Endothelial cell of umbilical vein (primary cell): ENCODE measurements around the gene CAMTA1. TPM values are rescaled to one million over a fixed set of nuclear protein-coding genes. Genes with fewer than 3 reads are reported as not detected.

ENCODE experiments used
- BruUV-seq: library from RNA; stranded (reverse); fragments of 400-500 nt; replicated peaks from 2 replicates; lab custom pipeline; 2021; lab: Mats Ljungman, UMichigan
- CTCF ChIA-PET: fragments of 300-600, 350-600 bp; sonication (Branson Sonifier 250); formaldehyde crosslinking; loops from one replicate; lab custom pipeline; 2021; ENCODE audit warnings: antibody characterized with exemption, inconsistent platforms; lab: Charles Lee
- POLR2A ChIA-PET: fragments of 300-600, 350-600 bp; sonication (Branson Sonifier 250); formaldehyde crosslinking; loops from one replicate; lab custom pipeline; 2021; ENCODE audit warnings: antibody characterized with exemption, inconsistent platforms; lab: Charles Lee
- DNase-seq: peaks from one replicate; pipeline ENCODE4 v3.0.0-alpha.2; 2011; ENCODE audit warnings: low read depth, low spot score
- FAIRE-seq: peaks from 2 replicates; lab custom pipeline; 2011; peaks lifted over from hg19 to GRCh38; lab: Jason Lieb, UNC
- H2AFZ ChIP-seq: 2 replicates; pipeline ENCODE4 v1.6.0; 2012; ENCODE audit warnings: low read depth, low read length, control low read depth, inconsistent platforms
- H3K27ac ChIP-seq: 2 replicates; pipeline ENCODE4 v1.5.1; 2011; ENCODE audit warnings: low read depth, mild to moderate bottlenecking, control low read depth, low read length, moderate library complexity; ENCODE audit not compliant: insufficient read depth
- H3K27me3 ChIP-seq, 2 experiments: 2 replicates each; pipeline versions ENCODE4 v1.6.0 to v1.6.1; 2011; ENCODE audit warnings: low read length in 2 of 2, mixed read lengths in 1 of 2; ENCODE audit not compliant: control insufficient read depth in 2 of 2, insufficient read depth in 2 of 2
- H3K36me3 ChIP-seq, 2 experiments: 2 replicates in 1 of 2; 3 replicates in 1 of 2; pipeline ENCODE4 v1.5.1; 2011; ENCODE audit warnings: low read length in 2 of 2, mild to moderate bottlenecking in 1 of 2, moderate library complexity in 1 of 2; ENCODE audit not compliant: control insufficient read depth in 2 of 2, insufficient read depth in 2 of 2; ENCODE audit errors: extremely low read depth in 1 of 2
- H3K4me1 ChIP-seq: 3 replicates; pipeline ENCODE4 v1.5.1; 2011; ENCODE audit warnings: mild to moderate bottlenecking, low read length; ENCODE audit not compliant: control insufficient read depth, insufficient read depth; ENCODE audit errors: extremely low read depth
- H3K4me2 ChIP-seq: 2 replicates; pipeline ENCODE4 v1.6.1; 2011; ENCODE audit warnings: low read length, control low read depth, mixed read lengths; ENCODE audit not compliant: insufficient read depth
- H3K4me3 ChIP-seq, 3 experiments: fragments of 200-600 bp in 1 of 3; sonication (generic), shearing (Covaris generic) in 1 of 3; replicated peaks in 1 of 3; 2 replicates each; pipeline ENCODE4 v1.5.1; 2011 to 2016; ENCODE audit warnings: control low read depth in 3 of 3, low read length in 3 of 3, mild to moderate bottlenecking in 2 of 3, inconsistent platforms in 1 of 3, low read depth in 1 of 3, moderate library complexity in 1 of 3; ENCODE audit not compliant: insufficient read depth in 1 of 3
- H3K79me2 ChIP-seq: 2 replicates; pipeline ENCODE4 v1.6.0; 2012; ENCODE audit warnings: low read length, inconsistent platforms; ENCODE audit not compliant: control insufficient read depth, insufficient read depth
- H3K9ac ChIP-seq: replicated peaks from 2 replicates; pipeline ENCODE3; 2011; ENCODE audit warnings: low read length, control low read depth; ENCODE audit not compliant: insufficient read depth; ENCODE audit errors: extremely low read depth
- H3K9me1 ChIP-seq: replicated peaks from 3 replicates; pipeline ENCODE4 v1.6.0; 2011; ENCODE audit warnings: mild to moderate bottlenecking, low read length; ENCODE audit not compliant: control insufficient read depth, insufficient read depth; ENCODE audit errors: extremely low read depth
- H3K9me3 ChIP-seq: replicated peaks from 2 replicates; pipeline ENCODE4 v1.5.1; 2012; ENCODE audit warnings: low read length, inconsistent platforms; ENCODE audit not compliant: control insufficient read depth, insufficient read depth
- H4K20me1 ChIP-seq: replicated peaks from 2 replicates; pipeline ENCODE3; 2011; ENCODE audit warnings: mild to moderate bottlenecking, low read length; ENCODE audit not compliant: control insufficient read depth, insufficient read depth; ENCODE audit errors: extremely low read depth
- EZH2 ChIP-seq: IDR thresholded peaks from 2 replicates; pipeline ENCODE4 v1.6.1; 2012; ENCODE audit warnings: borderline replicate concordance, low read depth, mild to moderate bottlenecking, moderate library complexity, low read length, inconsistent platforms; ENCODE audit not compliant: severe bottlenecking
- FOS ChIP-seq: IDR thresholded peaks from 2 replicates; pipeline ENCODE4 v1.6.1; 2011; ENCODE audit warnings: mild to moderate bottlenecking, low read length, moderate library complexity, borderline replicate concordance; ENCODE audit not compliant: insufficient read depth
- GATA2 ChIP-seq: IDR thresholded peaks from 2 replicates; pipeline ENCODE4 v1.7.0; 2011; ENCODE audit warnings: low read depth, mild to moderate bottlenecking, moderate library complexity, mixed read lengths, low read length; ENCODE audit not compliant: insufficient read length, insufficient read depth
- JUN ChIP-seq: IDR thresholded peaks from 2 replicates; pipeline ENCODE4 v1.6.1; 2011; ENCODE audit warnings: borderline replicate concordance, low read depth; ENCODE audit not compliant: insufficient read length, insufficient read depth
- MAX ChIP-seq: IDR thresholded peaks from 2 replicates; pipeline ENCODE4 v1.6.1; 2011; ENCODE audit not compliant: insufficient read depth, insufficient read length
- MYC ChIP-seq: IDR thresholded peaks from one replicate; pipeline ENCODE4 v1.6.1; 2011; ENCODE audit warnings: mild to moderate bottlenecking, low read depth, low read length
- POLR2A ChIP-seq: IDR thresholded peaks from 2 replicates; pipeline ENCODE4 v1.6.1; 2012; ENCODE audit warnings: low read depth, mild to moderate bottlenecking, control low read depth, low read length
- POLR2AphosphoS5 ChIP-seq: IDR thresholded peaks from 2 replicates; pipeline ENCODE4 v1.6.1; 2012; ENCODE audit warnings: low read depth, mild to moderate bottlenecking, control low read depth, low read length, moderate library complexity; ENCODE audit not compliant: insufficient read depth
- dilution Hi-C: fragments of 300-500 bp; cut with MboI; formaldehyde crosslinking; loops from one replicate; pipeline ENCODE4 v1.15.0; 2019; ENCODE audit warnings: low sequenced_read_pairs; ENCODE audit not compliant: extremely low pct_ligation_motif_present
- intact Hi-C: fragments of 100-400 bp; cut with micrococcal nuclease; formaldehyde crosslinking; loops from one replicate; pipeline ENCODE4 v1.10.0; 2022
- polyA plus RNA-seq, 4 experiments: library from polyadenylated mRNA; depleted of rRNA in 3 of 4; stranded (reverse) in 3 of 4; unstranded in 1 of 4; fragments of >200 nt; gene quantifications; 2 replicates each; pipeline versions ENCODE4 v1.2.1 to v1.2.3, GENCODE V29; 2011 to 2012; ENCODE audit warnings: missing spikeins in 1 of 4
- total RNA-seq: library from RNA; stranded (reverse); gene quantifications from 2 replicates; pipeline ENCODE4 v1.2.3, GENCODE V29; 2021

The CAMTA1 gene
- total and polyA plus RNA-seq, 2 donors (not counting 3 experiments of a cell fraction or from before 2014, with no cell fraction given), result 50.8 to 92.7 TPM

GRCh38 chr1:7436056-7437005 is 651.1 kb downstream of the CAMTA1 start:
- Histone ChIP-seq H3K9me1 (no peaks in the 10 kb centered on the region), H3K9me3 (no peaks in the 10 kb centered on the region), H3K4me2 (no peak overlapping the region), H3K4me1 (no peaks in the 10 kb centered on the region), H2AFZ (no peak overlapping the region), H3K27ac (no peak overlapping the region), H4K20me1 (no peaks in the 10 kb centered on the region), H3K4me3 (no peak overlapping the region), H3K27me3 (no peaks in the 10 kb centered on the region), H3K9ac (no peak overlapping the region), H3K79me2 (no peaks in the 10 kb centered on the region), H3K36me3 (no peaks in the 10 kb centered on the region)
- BruUV-seq, result no TSS peak
- dilution Hi-C loops (no loop called here), intact Hi-C loops (no loop called here)
- CTCF ChIA-PET, result no interaction called here
- no peak for DNase-seq
- TF ChIP-seq FOS, result no peak
- TF ChIP-seq EZH2, result no peak
- TF ChIP-seq MAX, result no peak
- TF ChIP-seq MYC, result no peak
- TF ChIP-seq GATA2, result no peak
- no peak for TF ChIP-seq POLR2A
- no peak for TF ChIP-seq POLR2AphosphoS5
- no peak for TF ChIP-seq JUN
- FAIRE-seq, result no peak
- POLR2A ChIA-PET, result no interaction called here
